HL-60 (cell line): ENCODE measurements around the gene COPS8.

ENCODE experiments used
- CTCF ChIP-seq: IDR thresholded peaks from one replicate; pipeline ENCODE4 v1.5.1; 2011; ENCODE audit warnings: low read length, control low read depth, inconsistent platforms; ENCODE audit not compliant: insufficient read depth
- GABPA ChIP-seq: IDR thresholded peaks from 2 replicates; pipeline ENCODE4 v1.6.1; 2012; ENCODE audit warnings: low read depth
- POLR2AphosphoS5 ChIP-seq: IDR thresholded peaks from 2 replicates; pipeline ENCODE4 v1.6.1; 2012; ENCODE audit warnings: low read depth
- SPI1 ChIP-seq: IDR thresholded peaks from 2 replicates; pipeline ENCODE4 v1.6.1; 2012; ENCODE audit warnings: low read depth, mild to moderate bottlenecking, borderline replicate concordance
- TF ChIP-seq, protein P1 (sequence below): IDR thresholded peaks from 2 replicates; pipeline ENCODE4 v1.6.1; 2012; ENCODE audit warnings: low read depth; ENCODE audit not compliant: insufficient replicate concordance

DNA sequence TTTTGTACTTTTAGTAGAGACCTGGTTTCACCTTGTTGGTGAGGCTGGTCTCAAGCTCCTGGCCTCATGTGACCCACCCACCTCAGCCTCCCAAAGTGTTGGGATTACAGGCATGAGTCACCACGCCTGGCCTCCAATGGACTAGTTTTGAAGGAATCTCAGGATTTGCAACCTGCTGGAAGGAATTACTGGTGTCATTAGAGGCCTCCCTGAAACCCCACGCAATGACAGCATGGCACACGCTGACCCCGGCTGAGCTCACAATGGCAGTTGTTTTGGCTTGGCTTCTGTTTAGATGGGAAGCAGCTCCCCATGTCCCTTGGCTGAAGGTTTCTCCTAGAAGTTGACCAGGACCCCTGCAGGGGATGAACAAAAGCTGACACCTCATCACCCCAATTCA is 23.1 kb upstream of the COPS8 start:
- TF ChIP-seq, protein P1, sequence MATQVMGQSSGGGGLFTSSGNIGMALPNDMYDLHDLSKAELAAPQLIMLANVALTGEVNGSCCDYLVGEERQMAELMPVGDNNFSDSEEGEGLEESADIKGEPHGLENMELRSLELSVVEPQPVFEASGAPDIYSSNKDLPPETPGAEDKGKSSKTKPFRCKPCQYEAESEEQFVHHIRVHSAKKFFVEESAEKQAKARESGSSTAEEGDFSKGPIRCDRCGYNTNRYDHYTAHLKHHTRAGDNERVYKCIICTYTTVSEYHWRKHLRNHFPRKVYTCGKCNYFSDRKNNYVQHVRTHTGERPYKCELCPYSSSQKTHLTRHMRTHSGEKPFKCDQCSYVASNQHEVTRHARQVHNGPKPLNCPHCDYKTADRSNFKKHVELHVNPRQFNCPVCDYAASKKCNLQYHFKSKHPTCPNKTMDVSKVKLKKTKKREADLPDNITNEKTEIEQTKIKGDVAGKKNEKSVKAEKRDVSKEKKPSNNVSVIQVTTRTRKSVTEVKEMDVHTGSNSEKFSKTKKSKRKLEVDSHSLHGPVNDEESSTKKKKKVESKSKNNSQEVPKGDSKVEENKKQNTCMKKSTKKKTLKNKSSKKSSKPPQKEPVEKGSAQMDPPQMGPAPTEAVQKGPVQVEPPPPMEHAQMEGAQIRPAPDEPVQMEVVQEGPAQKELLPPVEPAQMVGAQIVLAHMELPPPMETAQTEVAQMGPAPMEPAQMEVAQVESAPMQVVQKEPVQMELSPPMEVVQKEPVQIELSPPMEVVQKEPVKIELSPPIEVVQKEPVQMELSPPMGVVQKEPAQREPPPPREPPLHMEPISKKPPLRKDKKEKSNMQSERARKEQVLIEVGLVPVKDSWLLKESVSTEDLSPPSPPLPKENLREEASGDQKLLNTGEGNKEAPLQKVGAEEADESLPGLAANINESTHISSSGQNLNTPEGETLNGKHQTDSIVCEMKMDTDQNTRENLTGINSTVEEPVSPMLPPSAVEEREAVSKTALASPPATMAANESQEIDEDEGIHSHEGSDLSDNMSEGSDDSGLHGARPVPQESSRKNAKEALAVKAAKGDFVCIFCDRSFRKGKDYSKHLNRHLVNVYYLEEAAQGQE = no peak
- no peak for TF ChIP-seq CTCF
- TF ChIP-seq POLR2AphosphoS5 = no peak
- TF ChIP-seq GABPA = no peak
- TF ChIP-seq SPI1 = no peak
